OCI-LY3 (cell line): ENCODE results near the gene RAD51B.

Source experiments
- H2AFZ ChIP-seq: fragments of 200-600, 300-600 bp; shearing (Covaris generic); 2 replicates; pipeline ENCODE4 v1.6.0; 2014; ENCODE audit warnings: antibody characterized with exemption, low read depth, low read length
- H3K27ac ChIP-seq: fragments of 200-600, 300-600 bp; sonication (generic); 2 replicates; pipeline ENCODE4 v1.5.1; 2014; ENCODE audit warnings: mild to moderate bottlenecking, low read length, moderate library complexity, mixed read lengths
- H3K27me3 ChIP-seq: fragments of 200-600, 300-600 bp; sonication (generic); 2 replicates; pipeline ENCODE4 v1.6.1; 2014; ENCODE audit warnings: low read depth, low read length, mixed read lengths
- H3K36me3 ChIP-seq: fragments of 200-600, 300-600 bp; sonication (generic); replicated peaks from 2 replicates; pipeline ENCODE3; 2014; ENCODE audit warnings: low read depth, low read length, mixed read lengths
- H3K4me1 ChIP-seq: fragments of 300-600, 200-600 bp; sonication (generic); 2 replicates; pipeline ENCODE4 v1.6.1; 2014; ENCODE audit warnings: low read length, mixed read lengths
- H3K4me2 ChIP-seq: fragments of 200-600, 300-600 bp; sonication (generic); 2 replicates; pipeline ENCODE4 v1.6.1; 2014; ENCODE audit warnings: low read length, mixed read lengths
- H3K4me3 ChIP-seq: fragments of 300-600, 200-600 bp; sonication (generic); 2 replicates; pipeline ENCODE4 v1.5.1; 2014; ENCODE audit warnings: antibody characterized with exemption, mild to moderate bottlenecking, low read length, moderate library complexity
- H3K79me2 ChIP-seq: fragments of 300-600, 200-600 bp; shearing (Covaris generic); 2 replicates; pipeline ENCODE4 v1.6.1; 2014; ENCODE audit warnings: mild to moderate bottlenecking, low read length, mixed read lengths
- H3K9ac ChIP-seq: fragments of 300-600, 200-600 bp; shearing (Covaris generic); 2 replicates; pipeline ENCODE4 v1.6.0; 2014; ENCODE audit warnings: mild to moderate bottlenecking, low read length, moderate library complexity
- H3K9me3 ChIP-seq: fragments of 200-600, 300-600 bp; shearing (Covaris generic); 2 replicates; pipeline ENCODE4 v1.6.1; 2014; ENCODE audit warnings: low read length, mixed read lengths; ENCODE audit not compliant: insufficient read depth
- H4K20me1 ChIP-seq: fragments of 200-600, 300-600 bp; sonication (generic); 2 replicates; pipeline ENCODE4 v1.6.1; 2016; ENCODE audit warnings: low read length, mixed read lengths; ENCODE audit not compliant: insufficient read depth
- EZH2phosphoT487 ChIP-seq: fragments of 200-600 bp; shearing (Covaris generic); IDR thresholded peaks from 2 replicates; pipeline ENCODE4 v1.6.1; 2018; ENCODE audit warnings: antibody characterized with exemption, mixed run types, low read depth
- TF ChIP-seq, protein P1 (sequence below): fragments of 200-600, 300-600 bp; sonication (generic); IDR thresholded peaks from 2 replicates; pipeline ENCODE4 v1.5.1; 2014; ENCODE audit warnings: antibody characterized with exemption, low read length, low read depth

The RAD51B gene

GRCh38 chr14:67934087-67934486, 114.5 kb downstream of the RAD51B start:
- peaks cover 4% of the 10 kb centered on the region for H3K36me3 ChIP-seq
- H3K27me3 ChIP-seq, result no peaks in the 10 kb centered on the region
- no peak overlapping the region for H3K27ac ChIP-seq
- no peaks in the 10 kb centered on the region for H4K20me1 ChIP-seq
- H3K4me3 ChIP-seq, result no peak overlapping the region
- no peak for TF ChIP-seq EZH2phosphoT487
- TF ChIP-seq, protein P1, sequence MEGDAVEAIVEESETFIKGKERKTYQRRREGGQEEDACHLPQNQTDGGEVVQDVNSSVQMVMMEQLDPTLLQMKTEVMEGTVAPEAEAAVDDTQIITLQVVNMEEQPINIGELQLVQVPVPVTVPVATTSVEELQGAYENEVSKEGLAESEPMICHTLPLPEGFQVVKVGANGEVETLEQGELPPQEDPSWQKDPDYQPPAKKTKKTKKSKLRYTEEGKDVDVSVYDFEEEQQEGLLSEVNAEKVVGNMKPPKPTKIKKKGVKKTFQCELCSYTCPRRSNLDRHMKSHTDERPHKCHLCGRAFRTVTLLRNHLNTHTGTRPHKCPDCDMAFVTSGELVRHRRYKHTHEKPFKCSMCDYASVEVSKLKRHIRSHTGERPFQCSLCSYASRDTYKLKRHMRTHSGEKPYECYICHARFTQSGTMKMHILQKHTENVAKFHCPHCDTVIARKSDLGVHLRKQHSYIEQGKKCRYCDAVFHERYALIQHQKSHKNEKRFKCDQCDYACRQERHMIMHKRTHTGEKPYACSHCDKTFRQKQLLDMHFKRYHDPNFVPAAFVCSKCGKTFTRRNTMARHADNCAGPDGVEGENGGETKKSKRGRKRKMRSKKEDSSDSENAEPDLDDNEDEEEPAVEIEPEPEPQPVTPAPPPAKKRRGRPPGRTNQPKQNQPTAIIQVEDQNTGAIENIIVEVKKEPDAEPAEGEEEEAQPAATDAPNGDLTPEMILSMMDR, result peak; percentile 81
- no peak overlapping the region for H2AFZ ChIP-seq
- no peak overlapping the region for H3K9ac ChIP-seq
- peaks cover 3% of the 10 kb centered on the region; the same call in 1 of the 2 replicates for H3K4me1 ChIP-seq
- H3K9me3 ChIP-seq, result peaks cover 5% of the 10 kb centered on the region; the same call in 1 of the 2 replicates
- H3K79me2 ChIP-seq, result no peaks in the 10 kb centered on the region
- H3K4me2 ChIP-seq, result no peak overlapping the region

GRCh38 chr14:67934862-67935261, 115.3 kb downstream of the RAD51B start:
- H3K79me2 ChIP-seq, result no peaks in the 10 kb centered on the region
- peaks cover 3% of the 10 kb centered on the region; the same call in 1 of the 2 replicates for H3K4me1 ChIP-seq
- no peak for TF ChIP-seq EZH2phosphoT487
- TF ChIP-seq, protein P1, result no peak
- no peak overlapping the region for H2AFZ ChIP-seq
- no peak overlapping the region for H3K4me2 ChIP-seq
- H3K27ac ChIP-seq, result no peak overlapping the region
- peaks cover 4% of the 10 kb centered on the region for H3K36me3 ChIP-seq
- H3K4me3 ChIP-seq, result no peak overlapping the region
- H3K9me3 ChIP-seq, result peaks cover 5% of the 10 kb centered on the region; the same call in 1 of the 2 replicates
- H3K9ac ChIP-seq, result no peak overlapping the region
- H4K20me1 ChIP-seq, result no peaks in the 10 kb centered on the region
- H3K27me3 ChIP-seq, result no peaks in the 10 kb centered on the region

GRCh38 chr14:67935371-67935770, 115.8 kb downstream of the RAD51B start:
- no peak overlapping the region for H3K4me3 ChIP-seq
- no peak overlapping the region for H3K9ac ChIP-seq
- H3K36me3 ChIP-seq, result peaks cover under 1% of the 10 kb centered on the region
- no peak overlapping the region for H3K4me2 ChIP-seq
- peaks cover 3% of the 10 kb centered on the region; the same call in 1 of the 2 replicates for H3K4me1 ChIP-seq
- no peak for TF ChIP-seq EZH2phosphoT487
- TF ChIP-seq, protein P1, result no peak
- H3K9me3 ChIP-seq, result peaks cover 2% of the 10 kb centered on the region; the same call in 1 of the 2 replicates
- H2AFZ ChIP-seq, result no peak overlapping the region
- no peaks in the 10 kb centered on the region for H4K20me1 ChIP-seq
- no peaks in the 10 kb centered on the region for H3K27me3 ChIP-seq
- H3K79me2 ChIP-seq, result no peaks in the 10 kb centered on the region
- no peak overlapping the region for H3K27ac ChIP-seq

- H3K4me1 ChIP-seq, result peaks cover 3% of the 10 kb centered on the region; the same call in 1 of the 2 replicates
- H3K27me3 ChIP-seq, result no peaks in the 10 kb centered on the region
- no peak overlapping the region for H2AFZ ChIP-seq
- H3K4me2 ChIP-seq, result no peak overlapping the region
- no peak for TF ChIP-seq EZH2phosphoT487
- TF ChIP-seq, protein P1, result no peak
- no peak overlapping the region for H3K9ac ChIP-seq
- H3K27ac ChIP-seq, result no peak overlapping the region
- no peaks in the 10 kb centered on the region for H3K79me2 ChIP-seq
- H4K20me1 ChIP-seq, result no peaks in the 10 kb centered on the region
- H3K9me3 ChIP-seq, result no peaks in the 10 kb centered on the region
- H3K4me3 ChIP-seq, result no peak overlapping the region
- H3K36me3 ChIP-seq, result no peaks in the 10 kb centered on the region
Measured at GRCh38 chr14:67938071-67938470, 118.5 kb downstream of the RAD51B start.
